ENCODE results near the gene KRT20.

DNA sequence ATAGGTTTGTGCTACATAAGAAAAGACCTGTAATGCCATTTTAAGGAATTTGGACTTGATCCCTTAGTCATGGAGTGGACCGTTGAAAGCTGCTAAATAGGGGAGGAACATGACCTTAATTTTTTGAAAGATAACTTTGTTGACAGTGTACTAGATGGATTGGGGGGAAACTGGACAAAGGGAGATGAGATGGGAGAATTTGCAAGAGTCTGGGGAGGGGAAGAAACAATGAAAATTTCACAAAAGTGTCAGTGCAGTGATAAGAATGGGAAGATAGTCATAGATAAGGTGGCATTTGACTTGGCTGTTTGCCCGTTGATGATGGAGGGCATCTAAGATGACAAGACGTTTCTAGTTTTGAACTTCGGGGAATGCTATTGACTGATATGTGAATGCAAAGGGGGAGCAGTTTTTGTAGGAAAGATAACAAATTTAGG is 40.4 kb downstream of the KRT20 start:
- no peak for TF ChIP-seq POLR2A (IDR thresholded peaks at IDR 0.05)
- no peak for TF ChIP-seq CTCF (IDR thresholded peaks at IDR 0.05)
